H9 (cell line): Measurements from ENCODE around the gene FUT9. TPM values are rescaled to one million over a fixed set of nuclear protein-coding genes. Genes with fewer than 3 reads are reported as not detected.

Experiments
- DNase-seq: peaks from one replicate; pipeline ENCODE4 v3.0.0-alpha.2; 2017
- H2AFZ ChIP-seq: one replicate; pipeline ENCODE4 v1.6.1; 2013; ENCODE audit warnings: mild to moderate bottlenecking, low read length, control low read depth, moderate library complexity
- H2AK5ac ChIP-seq: 2 replicates; pipeline ENCODE4 v1.6.1; 2013; ENCODE audit warnings: low read length, control low read depth, mixed read lengths; ENCODE audit not compliant: insufficient read length
- H2BK120ac ChIP-seq: one replicate; pipeline ENCODE4 v1.6.1; 2013; ENCODE audit warnings: low read depth, mild to moderate bottlenecking, low read length, control low read depth, inconsistent platforms; ENCODE audit not compliant: poor library complexity, severe bottlenecking
- H2BK12ac ChIP-seq: 2 replicates; pipeline ENCODE4 v1.6.1; 2013; ENCODE audit warnings: low read length, control low read depth, mixed read lengths, low read depth; ENCODE audit not compliant: insufficient read length
- H2BK15ac ChIP-seq: 2 replicates; pipeline ENCODE4 v1.6.1; 2013; ENCODE audit warnings: low read depth, low read length, control low read depth
- H2BK20ac ChIP-seq: one replicate; pipeline ENCODE4 v1.6.1; 2013; ENCODE audit warnings: low read depth, mild to moderate bottlenecking, low read length, control low read depth, inconsistent platforms; ENCODE audit not compliant: poor library complexity, severe bottlenecking
- H2BK5ac ChIP-seq: 2 replicates; pipeline ENCODE4 v1.6.1; 2013; ENCODE audit warnings: low read length, control low read depth, mixed read lengths; ENCODE audit not compliant: insufficient read length
- H3K14ac ChIP-seq: 2 replicates; pipeline ENCODE4 v1.6.1; 2013; ENCODE audit warnings: low read length, control low read depth; ENCODE audit not compliant: insufficient read depth
- H3K18ac ChIP-seq: 2 replicates; pipeline ENCODE4 v1.6.1; 2013; ENCODE audit warnings: low read depth, mild to moderate bottlenecking, mixed read lengths, low read length, control low read depth; ENCODE audit not compliant: insufficient read length
- H3K23ac ChIP-seq: 2 replicates; pipeline ENCODE4 v1.6.1; 2013; ENCODE audit warnings: low read length, control low read depth, mixed read lengths, low read depth; ENCODE audit not compliant: insufficient read length
- H3K23me2 ChIP-seq: 2 replicates; pipeline ENCODE4 v1.6.1; 2013; ENCODE audit warnings: low read depth, mild to moderate bottlenecking, mixed read lengths, low read length, control low read depth; ENCODE audit not compliant: insufficient read length, poor library complexity, severe bottlenecking
- H3K27ac ChIP-seq: 2 replicates; pipeline ENCODE4 v1.5.1; 2013; ENCODE audit warnings: low read length, control low read depth, mixed read lengths, low read depth; ENCODE audit not compliant: insufficient read length
- H3K27me3 ChIP-seq: 2 replicates; pipeline ENCODE4 v1.6.1; 2013; ENCODE audit warnings: low read length, control low read depth, inconsistent platforms; ENCODE audit not compliant: insufficient read depth
- H3K4ac ChIP-seq: 2 replicates; pipeline ENCODE4 v1.6.1; 2013; ENCODE audit warnings: low read depth, mild to moderate bottlenecking, control low read depth, inconsistent platforms, low read length, moderate library complexity
- H3K4me1 ChIP-seq: 2 replicates; pipeline ENCODE4 v1.6.1; 2013; ENCODE audit warnings: low read length, control low read depth, inconsistent platforms; ENCODE audit not compliant: insufficient read depth
- H3K4me2 ChIP-seq: 2 replicates; pipeline ENCODE4 v1.6.1; 2013; ENCODE audit warnings: low read length, control low read depth, mixed read lengths; ENCODE audit not compliant: insufficient read length, insufficient read depth
- H3K56ac ChIP-seq: 2 replicates; pipeline ENCODE4 v1.6.1; 2013; ENCODE audit warnings: low read depth, mild to moderate bottlenecking, mixed read lengths, low read length, control low read depth; ENCODE audit not compliant: insufficient read length
- H3K79me1 ChIP-seq: 2 replicates; pipeline ENCODE4 v1.6.1; 2013; ENCODE audit warnings: low read depth, mild to moderate bottlenecking, moderate library complexity, low read length, control low read depth, inconsistent platforms; ENCODE audit not compliant: insufficient read depth, poor library complexity, severe bottlenecking
- H3K79me2 ChIP-seq: 2 replicates; pipeline ENCODE4 v1.6.1; 2013; ENCODE audit warnings: low read length, control low read depth, inconsistent platforms; ENCODE audit not compliant: insufficient read depth
- H3K9ac ChIP-seq: 2 replicates; pipeline ENCODE4 v1.6.1; 2013; ENCODE audit warnings: low read length, control low read depth, mixed read lengths; ENCODE audit not compliant: insufficient read length; ENCODE audit errors: extremely low read depth
- H3K9me3 ChIP-seq: one replicate; pipeline ENCODE4 v1.6.1; 2013; ENCODE audit warnings: low read depth, low read length, inconsistent platforms; ENCODE audit not compliant: control insufficient read depth
- H3T11ph ChIP-seq: one replicate; pipeline ENCODE4 v1.6.1; 2013; ENCODE audit warnings: mild to moderate bottlenecking, low read length, control low read depth, inconsistent platforms
- H4K20me1 ChIP-seq: one replicate; pipeline ENCODE4 v1.6.1; 2013; ENCODE audit not compliant: control insufficient read depth, insufficient read length, insufficient read depth
- H4K5ac ChIP-seq: 2 replicates; pipeline ENCODE4 v1.6.1; 2013; ENCODE audit warnings: low read depth, mild to moderate bottlenecking, mixed read lengths, low read length, control low read depth; ENCODE audit not compliant: insufficient read length
- H4K8ac ChIP-seq: replicated peaks from 2 replicates; pipeline ENCODE4 v1.6.1; 2013; ENCODE audit warnings: low read length, control low read depth, mixed read lengths, low read depth; ENCODE audit not compliant: insufficient read length
- H4K91ac ChIP-seq: 2 replicates; pipeline ENCODE4 v1.6.1; 2013; ENCODE audit warnings: low read depth, mild to moderate bottlenecking, moderate library complexity, mixed read lengths, low read length, control low read depth; ENCODE audit not compliant: insufficient read length
- H3K27ac Mint-ChIP-seq, 3 experiments: 2 replicates in 2 of 3; 3 replicates in 1 of 3; pipeline ENCODE4 v1.8.0; 2020 to 2021; ENCODE audit warnings: mixed read lengths in 3 of 3, mild to moderate bottlenecking in 1 of 3, moderate library complexity in 1 of 3
- H3K27me3 Mint-ChIP-seq: 2 replicates; pipeline ENCODE4 v1.8.0; 2021; ENCODE audit warnings: low read depth, mild to moderate bottlenecking, moderate library complexity, mixed read lengths
- H3K36me3 Mint-ChIP-seq, 3 experiments: 2 replicates in 2 of 3; 3 replicates in 1 of 3; pipeline ENCODE4 v1.8.0; 2020 to 2021; ENCODE audit warnings: low read depth in 3 of 3, mixed read lengths in 3 of 3; ENCODE audit not compliant: insufficient read depth in 1 of 3
- H3K4me1 Mint-ChIP-seq, 2 experiments: 2 replicates each; pipeline ENCODE4 v1.8.0; 2020; ENCODE audit warnings: mixed read lengths in 2 of 2
- H3K4me3 Mint-ChIP-seq, 2 experiments: 2 replicates in 1 of 2; 3 replicates in 1 of 2; pipeline ENCODE4 v1.8.0; 2020 to 2021; ENCODE audit warnings: mild to moderate bottlenecking in 2 of 2, mixed read lengths in 2 of 2, moderate library complexity in 1 of 2
- H3K9me3 Mint-ChIP-seq, 2 experiments: 2 replicates in 1 of 2; 3 replicates in 1 of 2; pipeline ENCODE4 v1.8.0; 2020; ENCODE audit warnings: mild to moderate bottlenecking in 2 of 2, mixed read lengths in 2 of 2, moderate library complexity in 1 of 2
- CTCF ChIP-seq: fragments of 200-600 bp; sonication (generic); conservative IDR thresholded peaks from 3 replicates; pipeline ENCODE4 v1.8.0; 2021; ENCODE audit warnings: antibody characterized with exemption, mild to moderate bottlenecking
- WGBS: extraction: QIAGEN DNeasy Blood & Tissue Kit; methylation state at CpG from one replicate; pipeline ENCODE4 v1.1.7; 2013; ENCODE audit warnings: missing lambda C conversion rate, low lambda C conversion rate, mixed read lengths; ENCODE audit not compliant: insufficient read length; ENCODE audit errors: extremely low coverage; 5-methylcytosine and 5-hydroxymethylcytosine counted together
- total RNA-seq: library from RNA; stranded (reverse); gene quantifications from 2 replicates; pipeline ENCODE4 v1.2.1, GENCODE V29; 2021

Gene FUT9
- total RNA-seq, 1 experiment from 2014 or later, result 1.6 TPM

DNA sequence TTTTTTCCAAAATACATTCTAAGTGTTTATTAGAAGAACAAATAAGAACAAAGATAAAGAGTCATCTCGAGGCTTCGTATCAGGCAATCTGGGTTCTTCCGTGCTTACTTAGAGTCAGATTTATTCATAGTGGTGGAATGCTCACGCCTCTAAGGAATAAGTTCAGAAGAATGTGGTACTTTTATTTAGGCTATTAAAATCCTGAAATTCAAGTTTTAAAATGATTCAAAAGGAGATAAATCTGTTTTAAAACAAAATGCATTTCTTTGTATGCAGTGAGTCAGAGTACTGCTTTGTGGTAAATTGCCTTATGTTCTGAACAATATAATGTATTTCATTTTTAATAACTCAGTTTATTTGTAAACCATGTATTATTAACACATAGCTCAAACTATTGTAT is 89.1 kb downstream of the FUT9 start:
- H3K23ac ChIP-seq, result no peak overlapping the region
- H3K9ac ChIP-seq, result no peak overlapping the region
- Mint-ChIP-seq H3K4me3 (no peak overlapping the region), H3K36me3 (no peaks in the 10 kb centered on the region), H3K27me3 (no peaks in the 10 kb centered on the region), H3K4me1 (peaks cover 0 to 1% of the 10 kb centered on the region in 2 experiments; a peak in 3 of 4 replicates), H3K9me3 (no peaks in the 10 kb centered on the region), H3K27ac (no peak overlapping the region)
- no peak overlapping the region for H2BK120ac ChIP-seq
- H4K20me1 ChIP-seq, result no peaks in the 10 kb centered on the region
- no peak overlapping the region for H2AK5ac ChIP-seq
- H2BK15ac ChIP-seq, result no peak overlapping the region
- H4K8ac ChIP-seq, result no peak overlapping the region
- no peak overlapping the region for H3K56ac ChIP-seq
- no peaks in the 10 kb centered on the region for H3K27me3 ChIP-seq
- H3K4me1 ChIP-seq, result no peaks in the 10 kb centered on the region
- H3K79me2 ChIP-seq, result no peaks in the 10 kb centered on the region
- H3K9me3 ChIP-seq, result no peaks in the 10 kb centered on the region
- H3K14ac ChIP-seq, result no peak overlapping the region
- H3K23me2 ChIP-seq, result no peaks in the 10 kb centered on the region
- DNase-seq, result no peak
- H2BK5ac ChIP-seq, result no peak overlapping the region
- no peak overlapping the region for H3T11ph ChIP-seq
- no peak overlapping the region for H3K27ac ChIP-seq
- no peak overlapping the region for H4K5ac ChIP-seq
- no peak overlapping the region for H3K18ac ChIP-seq
- no peak overlapping the region for H4K91ac ChIP-seq
- H3K4ac ChIP-seq, result no peak overlapping the region
- no peak overlapping the region for H3K4me2 ChIP-seq
- no peak overlapping the region for H2BK12ac ChIP-seq
- no peak overlapping the region for H2AFZ ChIP-seq
- no CpG with 5 or more reads among the region's 4 CpGs for WGBS
- TF ChIP-seq CTCF, result no peak
- no peaks in the 10 kb centered on the region for H3K79me1 ChIP-seq
- H2BK20ac ChIP-seq, result no peak overlapping the region
